GM12891 (cell line): ENCODE results near the gene KMT5C.
A peak's percentile ranks its signal among the peaks of the same experiment; 100 is the strongest.

Experiments
- DNase-seq: peaks from one replicate; pipeline ENCODE4 v3.0.0; 2011; ENCODE audit warnings: low spot score; ENCODE audit not compliant: insufficient read length
- FAIRE-seq: peaks from 2 replicates; lab custom pipeline; 2011; peaks lifted over from hg19 to GRCh38; lab: Jason Lieb, UNC
- PAX5 ChIP-seq: IDR thresholded peaks from 2 replicates; pipeline ENCODE4 v1.6.1; 2011; ENCODE audit warnings: low read length, moderate library complexity, mild to moderate bottlenecking; ENCODE audit not compliant: insufficient read depth, severe bottlenecking
- POLR2A ChIP-seq: IDR thresholded peaks from 2 replicates; pipeline ENCODE4 v1.6.1; 2011; ENCODE audit warnings: low read depth, low read length, control low read depth
- POLR2AphosphoS5 ChIP-seq: IDR thresholded peaks from 2 replicates; pipeline ENCODE4 v1.6.1; 2011; ENCODE audit warnings: low read depth, low read length, control low read depth
- POU2F2 ChIP-seq: IDR thresholded peaks from 2 replicates; pipeline ENCODE4 v1.6.1; 2011; ENCODE audit warnings: low read depth, mild to moderate bottlenecking, control low read depth, low read length, moderate library complexity
- SPI1 ChIP-seq: IDR thresholded peaks from 2 replicates; pipeline ENCODE4 v1.6.1; 2011; ENCODE audit warnings: low read depth, low read length, control low read depth
- TAF1 ChIP-seq: IDR thresholded peaks from 2 replicates; pipeline ENCODE4 v1.6.1; 2011; ENCODE audit warnings: low read depth, low read length, control low read depth

The KMT5C gene

DNA sequence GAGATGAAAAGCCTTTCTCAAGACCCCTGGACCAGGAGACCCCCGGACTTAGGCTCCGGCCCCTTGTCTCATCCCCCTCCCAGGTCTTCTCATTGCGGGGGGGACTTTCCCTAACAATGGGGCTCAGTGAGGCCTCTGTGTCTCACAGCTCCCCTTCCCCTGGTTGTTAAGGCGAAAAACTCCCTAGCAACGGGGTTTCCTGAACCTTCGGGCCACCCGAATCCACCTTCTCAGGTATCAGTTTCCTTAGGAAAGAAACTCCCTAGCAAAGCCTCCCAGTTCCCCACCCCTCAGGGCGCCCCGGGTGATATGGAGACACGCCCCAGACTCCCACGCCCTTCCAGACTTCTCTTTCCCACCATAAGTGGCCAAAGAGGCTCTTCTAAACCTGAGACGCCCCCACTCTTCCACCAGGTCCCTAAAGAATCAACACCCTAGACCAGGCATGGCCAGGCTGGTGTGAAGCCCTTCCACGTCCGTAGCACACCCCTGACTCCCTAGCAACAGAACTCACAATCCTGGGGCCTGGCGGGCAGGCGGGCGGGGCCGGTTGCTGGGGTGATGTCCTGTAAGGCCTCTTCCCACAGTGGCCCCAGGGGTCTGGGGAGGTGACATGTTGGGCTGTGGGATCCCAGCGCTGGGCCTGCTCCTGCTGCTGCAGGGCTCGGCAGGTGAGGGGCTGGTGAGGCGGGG, 36.7 kb downstream of the KMT5C start, which contains the start of gene TMEM190:
Gene TMEM190, plus strand, starts transcription at position 586 of the 693 bp plus-strand sequence. Its CDS starts 28 bp downstream, at position 614.
- DNase-seq (no peak), FAIRE-seq (no peak)

DNA sequence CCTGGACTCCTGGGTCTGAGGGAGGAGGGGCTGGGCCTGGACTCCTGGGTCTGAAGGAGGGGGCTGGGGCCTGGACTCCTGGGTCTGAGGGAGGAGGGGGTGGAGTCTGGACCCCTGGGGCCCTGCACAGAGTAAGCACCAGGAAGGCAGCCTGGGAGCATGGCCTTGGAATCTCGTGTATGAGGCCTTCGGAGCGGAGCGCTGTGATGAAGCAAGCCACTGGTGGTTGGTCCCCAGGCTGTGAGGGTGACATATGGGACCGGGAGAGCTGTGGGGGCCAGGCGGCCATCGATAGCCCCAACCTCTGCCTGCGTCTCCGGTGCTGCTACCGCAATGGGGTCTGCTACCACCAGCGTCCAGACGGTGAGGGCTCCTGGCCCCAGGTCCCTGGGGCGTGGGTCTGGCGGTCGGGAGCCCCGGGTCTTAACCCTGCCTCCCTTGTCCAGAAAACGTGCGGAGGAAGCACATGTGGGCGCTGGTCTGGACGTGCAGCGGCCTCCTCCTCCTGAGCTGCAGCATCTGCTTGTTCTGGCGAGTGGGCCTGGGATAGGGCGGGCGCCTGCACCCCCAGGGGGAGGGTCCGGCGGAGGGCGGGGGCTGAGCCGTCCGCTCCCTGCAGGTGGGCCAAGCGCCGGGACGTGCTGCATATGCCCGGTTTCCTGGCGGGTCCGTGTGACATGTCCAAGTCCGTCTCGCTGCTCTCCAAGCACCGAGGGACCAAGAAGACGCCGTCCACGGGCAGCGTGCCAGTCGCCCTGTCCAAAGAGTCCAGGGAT, 37.9 kb downstream of the KMT5C start:
- FAIRE-seq (no peak), DNase-seq (no peak)
- TF ChIP-seq SPI1 (no peak), TAF1 (no peak), POLR2AphosphoS5 (no peak), POLR2A (no peak), POU2F2 (no peak), PAX5 (no peak)

More for the DNA sequence above, 36.7 kb downstream of the KMT5C start, which contains the start of gene TMEM190:
- TF ChIP-seq POLR2AphosphoS5 (no peak), POLR2A (no peak), POU2F2 (no peak), PAX5 (no peak), SPI1 (no peak), TAF1 (no peak)

DNA sequence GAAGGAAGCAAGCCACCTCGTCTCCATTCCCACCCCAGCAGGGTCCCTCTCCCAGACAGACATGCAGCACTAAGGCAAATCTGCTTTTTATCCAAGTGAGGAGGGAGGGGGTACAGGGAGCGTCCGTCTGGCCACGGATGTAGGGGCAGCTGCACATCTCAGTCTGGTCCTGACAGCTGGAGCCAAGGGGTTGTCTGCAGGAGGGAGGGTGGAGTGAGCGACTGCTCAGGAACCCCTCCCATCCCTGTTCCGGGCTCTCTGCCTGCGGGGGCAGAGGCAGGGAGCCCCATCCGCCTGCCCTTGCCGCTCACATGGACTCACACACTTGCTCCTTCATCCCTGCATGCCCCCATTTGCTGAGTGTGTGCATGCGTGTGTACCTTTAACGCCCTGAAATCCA, 39.5 kb downstream of the KMT5C start:
- TF ChIP-seq SPI1 (no peak), POLR2AphosphoS5 (no peak), PAX5 (no peak), POU2F2 (no peak)
- FAIRE-seq: no peak
- no peak for DNase-seq

DNA sequence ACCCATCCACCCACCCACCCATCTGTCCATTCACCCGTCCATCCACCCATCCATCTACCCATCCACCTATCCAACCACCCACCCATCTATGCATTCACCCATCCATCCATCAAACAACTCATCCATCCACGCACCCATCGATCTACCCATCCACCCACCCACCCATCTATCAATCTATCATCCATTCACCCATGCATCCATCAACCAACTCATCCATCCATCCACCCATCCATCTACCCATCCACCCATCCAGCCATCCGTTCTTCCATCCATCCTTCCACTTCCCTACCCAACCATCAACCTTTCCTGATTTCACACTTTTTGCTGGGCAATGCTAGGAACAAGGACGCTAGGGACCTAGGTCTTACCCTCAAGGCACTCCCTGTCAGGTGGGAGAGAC, 42.3 kb downstream of the KMT5C start:
- FAIRE-seq: no peak

DNA sequence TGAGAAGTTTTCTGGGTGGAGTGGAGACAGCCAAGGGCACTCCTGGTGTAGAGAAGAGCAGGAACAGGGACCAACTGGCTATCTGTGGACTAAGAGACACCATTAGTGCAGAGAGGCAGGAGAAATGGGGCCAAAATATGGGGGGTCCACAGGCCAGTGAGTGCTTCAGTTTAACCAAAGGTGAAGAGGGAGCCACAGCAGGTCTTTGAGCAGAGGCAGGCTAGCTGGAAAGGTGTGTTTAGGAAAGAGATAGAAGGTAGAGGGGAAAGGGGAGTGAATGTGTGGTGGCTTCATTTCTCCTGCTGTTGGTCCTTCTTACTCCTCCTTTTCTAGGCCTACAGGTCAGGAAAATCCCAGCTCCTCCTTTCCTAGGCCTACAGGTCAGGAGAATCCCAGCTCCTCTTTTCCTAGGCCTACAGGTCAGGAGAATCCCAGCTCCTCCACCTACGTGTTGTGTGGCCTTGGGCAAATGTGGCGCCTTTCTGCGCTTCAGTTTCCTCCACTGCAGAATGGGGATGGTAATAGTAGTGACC, 42.9 kb downstream of the KMT5C start:
- DNase-seq (no peak), FAIRE-seq (no peak)
- TF ChIP-seq SPI1: no peak
- no peak for TF ChIP-seq PAX5
- no peak for TF ChIP-seq TAF1
- no peak for TF ChIP-seq POLR2A
- TF ChIP-seq POLR2AphosphoS5: no peak
- no peak for TF ChIP-seq POU2F2

More for the DNA sequence above, 42.3 kb downstream of the KMT5C start:
- TF ChIP-seq POLR2A: no peak
- TF ChIP-seq TAF1: no peak
- no peak for TF ChIP-seq SPI1
- TF ChIP-seq POU2F2: no peak
- no peak for TF ChIP-seq PAX5
- TF ChIP-seq POLR2AphosphoS5: no peak
- no peak for DNase-seq

DNA sequence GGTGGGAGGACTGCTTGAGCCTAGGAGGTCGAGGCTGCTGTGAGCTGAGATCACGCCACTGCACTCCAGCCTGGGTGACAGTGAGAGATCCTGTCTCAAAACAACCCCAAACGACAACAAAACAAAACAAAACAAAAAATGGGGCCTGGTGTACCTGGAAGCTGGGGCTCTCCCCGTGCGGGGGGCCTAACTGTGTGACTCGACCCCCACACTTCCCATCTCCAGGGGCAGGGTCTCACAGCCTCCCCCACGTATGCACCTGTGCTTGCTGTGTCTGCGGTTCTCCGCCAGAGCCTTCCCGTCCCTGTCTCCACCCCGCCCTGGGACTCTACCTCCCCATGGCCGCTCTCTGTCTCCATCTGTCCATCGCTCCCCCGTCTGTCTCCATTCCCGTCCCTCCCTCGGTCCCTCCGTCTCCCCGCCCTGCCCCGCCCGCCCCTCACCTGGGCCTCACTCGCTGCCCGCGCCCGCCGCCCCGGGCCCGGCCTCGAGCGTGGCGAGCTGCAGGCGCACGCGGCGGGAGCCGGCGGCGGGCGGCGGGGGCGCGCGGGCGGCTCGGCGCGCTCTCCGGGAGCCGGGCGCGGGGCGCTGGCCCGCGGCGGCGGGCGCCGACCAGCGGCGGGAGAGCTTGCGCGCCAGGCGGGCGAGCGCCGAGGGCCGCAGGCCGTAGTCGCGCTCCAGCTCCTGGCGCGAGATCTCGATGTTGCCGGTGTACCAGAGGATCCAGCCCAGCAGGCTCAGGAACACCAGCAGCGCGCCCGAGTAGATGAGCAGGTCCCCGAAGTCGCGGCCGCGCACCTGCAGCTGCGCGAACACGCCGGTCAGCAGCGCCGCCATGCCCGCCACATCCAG, 43.8 kb downstream of the KMT5C start:
- FAIRE-seq: peak; percentile 26
- DNase-seq: peak; percentile 84
- no peak for TF ChIP-seq SPI1

DNA sequence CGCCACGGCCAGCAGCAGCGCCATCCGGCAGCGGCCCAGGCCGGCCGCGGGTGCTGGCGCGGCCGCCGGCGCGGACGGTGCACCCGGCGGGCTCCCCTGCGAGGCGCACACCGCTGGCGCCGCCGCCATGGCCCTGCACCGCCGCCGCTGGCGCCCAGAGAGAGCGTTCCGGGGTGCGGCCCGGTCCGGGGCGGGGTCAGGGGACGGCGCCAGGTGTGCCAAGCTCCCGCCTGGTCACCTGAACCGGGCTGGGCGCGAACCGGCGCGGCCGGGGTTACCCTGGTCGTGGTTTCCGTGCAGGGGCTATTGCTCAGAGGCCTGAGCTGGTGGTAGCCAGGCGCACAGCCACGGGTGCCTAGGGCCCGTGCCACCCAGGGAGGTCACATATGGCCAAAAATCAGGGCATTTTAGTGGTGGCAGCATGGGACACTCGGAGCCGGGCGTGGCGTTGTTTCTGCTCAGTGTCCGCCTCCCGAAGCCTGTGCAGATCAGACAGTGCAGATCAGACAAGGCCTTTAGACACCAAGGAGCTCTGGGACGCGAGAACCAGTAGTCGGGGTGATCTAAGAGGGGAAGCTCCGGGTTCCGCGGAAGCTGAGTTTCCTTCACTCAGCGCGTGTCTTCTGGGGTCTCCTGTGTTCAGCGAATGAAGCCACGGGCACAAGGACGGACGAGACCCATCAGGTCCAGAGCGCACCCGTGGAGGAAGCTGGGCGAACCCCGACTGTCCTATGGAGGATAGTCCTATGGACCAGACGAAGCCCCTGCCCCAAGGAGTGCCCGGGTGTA, 44.6 kb downstream of the KMT5C start, which contains the start of gene TMEM238:
Gene TMEM238, minus strand, starts transcription at position 162 of the 789 bp plus-strand sequence. Its CDS starts 33 bp downstream, at position 129.
- no peak for DNase-seq
- TF ChIP-seq PAX5 (no peak), POU2F2 (no peak), POLR2A (no peak), TAF1 (no peak)

DNA sequence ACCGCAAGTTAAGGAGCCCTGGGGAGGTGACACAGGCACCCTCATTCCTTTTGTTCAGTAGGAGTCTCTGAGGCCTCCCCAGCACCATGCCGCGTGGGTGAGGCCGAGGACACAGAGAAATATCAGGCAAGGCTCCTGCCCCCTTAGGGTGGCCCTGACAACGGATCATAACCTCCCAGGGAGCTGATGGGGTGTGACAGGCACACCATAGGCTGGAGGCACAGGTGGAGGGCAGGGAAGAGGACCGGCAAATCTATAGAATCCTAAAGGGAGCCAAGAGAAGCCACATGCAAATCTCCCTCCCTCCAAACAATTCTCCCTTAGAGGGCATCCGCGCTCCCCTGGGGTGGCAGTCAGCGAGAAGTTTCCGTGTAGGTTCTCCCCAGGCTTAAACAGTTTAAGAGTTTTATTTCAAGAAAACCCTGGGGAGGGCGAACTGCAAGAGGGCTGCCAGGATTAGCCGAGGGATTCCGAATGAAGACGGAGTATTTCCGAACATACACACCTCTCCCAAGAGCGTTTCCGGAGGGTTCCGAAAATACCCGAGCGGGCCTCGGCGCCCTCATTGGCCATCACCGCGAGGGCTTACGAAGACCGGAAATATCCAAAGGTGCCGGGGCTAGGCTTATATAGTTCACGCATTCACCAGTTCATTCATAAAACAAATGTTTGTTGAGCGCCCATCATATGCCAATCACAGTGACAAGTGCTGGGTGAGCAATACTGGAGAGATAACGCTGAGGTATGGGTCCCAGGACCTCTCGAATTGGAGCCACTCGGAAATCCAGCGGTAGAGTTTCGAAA, 45.4 kb downstream of the KMT5C start:
- peak; percentile 86 for DNase-seq
- no peak for FAIRE-seq
- TF ChIP-seq TAF1: no peak
- no peak for TF ChIP-seq POLR2AphosphoS5
- TF ChIP-seq PAX5: no peak
- TF ChIP-seq SPI1: no peak
- TF ChIP-seq POU2F2: no peak; the same call in 1 of the 2 replicates
- TF ChIP-seq POLR2A: no peak

More for the DNA sequence above, 44.6 kb downstream of the KMT5C start, which contains the start of gene TMEM238:
- FAIRE-seq: peak; percentile 35
